Thyroid gland (tissue), 4 donors: ENCODE results near the gene SERHL2.

Experiments
- CTCF ChIP-seq, 6 experiments: fragments of 200-600 bp in 3 of 6; fragments of 450-650 bp in 3 of 6; sonication (generic) in 3 of 6; IDR thresholded peaks; one replicate each; pipeline ENCODE4 v1.5.1; 2016 to 2019; ENCODE audit warnings: antibody characterized with exemption in 6 of 6, mild to moderate bottlenecking in 2 of 6, inconsistent platforms in 1 of 6, moderate library complexity in 1 of 6
- POLR2A ChIP-seq, 2 donors: fragments of 450-650 bp; IDR thresholded peaks; one replicate each; pipeline ENCODE4 v1.6.1; 2017; ENCODE audit warnings: antibody characterized with exemption in 2 of 2, mild to moderate bottlenecking in 2 of 2, moderate library complexity in 1 of 2

- TF ChIP-seq CTCF (IDR thresholded peaks at IDR 0.05) (no peak), POLR2A (IDR thresholded peaks at IDR 0.05) (no peak)
These were observed 37.9 kb upstream of the SERHL2 start for GRCh38 chr22:42515896-42516295.
